OCI-LY3 (cell line): ENCODE results near the gene TRIM28.

Experiments
- CTCF ChIP-seq: fragments of 200-600, 300-600 bp; sonication (generic); IDR thresholded peaks from 2 replicates; pipeline ENCODE4 v1.5.1; 2014; ENCODE audit warnings: antibody characterized with exemption, low read length, low read depth
- EZH2phosphoT487 ChIP-seq: fragments of 200-600 bp; shearing (Covaris generic); IDR thresholded peaks from 2 replicates; pipeline ENCODE4 v1.6.1; 2018; ENCODE audit warnings: antibody characterized with exemption, mixed run types, low read depth

GRCh38 chr19:58555369-58555885, 11.6 kb downstream of the TRIM28 start:
- TF ChIP-seq CTCF, result no peak
- no peak for TF ChIP-seq EZH2phosphoT487
